ENCODE measurements around the gene UQCRC2. TPM values are rescaled to one million over a fixed set of nuclear protein-coding genes. Genes with fewer than 3 reads are reported as not detected.

UQCRC2 gene
- total RNA-seq, 1 experiment from 2014 or later = 249 TPM

- H3K9me3 ChIP-seq (ENCODE audit: control insufficient read depth in 1 of 2, insufficient read depth in 1 of 2, low read depth in 1 of 2, low read length in 2 of 2) = no peaks in the 10 kb centered on the region
- H3K4me2 ChIP-seq (ENCODE audit: low read length) = no peak overlapping the region
- H3K4me3 ChIP-seq (replicated peaks in 1 of 2; ENCODE audit: low read depth in 1 of 2, low read length in 2 of 2) = no peak overlapping the region
- peaks cover 52 to 55% of the 10 kb centered on the region in 2 experiments for H3K36me3 ChIP-seq (ENCODE audit: control insufficient read depth in 1 of 2, insufficient read depth in 2 of 2, low read length in 2 of 2)
- no peaks in the 10 kb centered on the region for H4K20me1 ChIP-seq (ENCODE audit: insufficient read depth)
- no TSS peak for BruUV-seq (replicated peaks)
- POLR2A ChIA-PET = no interaction called here
- no peaks in the 10 kb centered on the region for H3K9me2 ChIP-seq (ENCODE audit: insufficient read depth)
- H3K9ac ChIP-seq (ENCODE audit: low read length) = no peak overlapping the region
- intact Hi-C loops (cut with micrococcal nuclease) = no loop called here
- CTCF ChIA-PET = no interaction called here
- TF ChIP-seq POLR2A (IDR thresholded peaks at IDR 0.05; ENCODE audit: borderline replicate concordance, extremely low read depth, insufficient read depth, insufficient read length) = no peak
- no peak for TF ChIP-seq YY1 (IDR thresholded peaks at IDR 0.05; ENCODE audit: extremely low read depth, insufficient replicate concordance, low read depth, low read length)
- no peak for TF ChIP-seq ZFX (IDR thresholded peaks at IDR 0.05)
- TF ChIP-seq JUND (IDR thresholded peaks at IDR 0.05) = no peak
- no peak for TF ChIP-seq ZBTB33 (IDR thresholded peaks at IDR 0.05; ENCODE audit: extremely low read depth, insufficient replicate concordance, low read length)
- no peak for TF ChIP-seq ELF1 (IDR thresholded peaks at IDR 0.05; ENCODE audit: borderline replicate concordance, low read depth)
- TF ChIP-seq ZNF274 (IDR thresholded peaks at IDR 0.05; ENCODE audit: low read depth, low read length) = no peak
- TF ChIP-seq ATF3 (IDR thresholded peaks at IDR 0.05) = no peak
- TF ChIP-seq EZH2 (IDR thresholded peaks at IDR 0.05) = no peak
- TF ChIP-seq SP1 (IDR thresholded peaks at IDR 0.05; ENCODE audit: low read depth) = no peak
- TF ChIP-seq RAD21 (IDR thresholded peaks at IDR 0.05; ENCODE audit: low read depth) = no peak
- TF ChIP-seq MAX (IDR thresholded peaks at IDR 0.05) = no peak
- TF ChIP-seq CBX3 (IDR thresholded peaks at IDR 0.05; ENCODE audit: low read depth) = no peak
- no peak for TF ChIP-seq SIN3A (IDR thresholded peaks at IDR 0.05; ENCODE audit: low read depth)
- TF ChIP-seq REST (IDR thresholded peaks at IDR 0.05; ENCODE audit: low read depth) = no peak
- no peak for TF ChIP-seq FOSL1 (IDR thresholded peaks at IDR 0.05; ENCODE audit: low read depth)
- no peak for TF ChIP-seq EGR1 (IDR thresholded peaks at IDR 0.05; ENCODE audit: low read depth)
- no peak for TF ChIP-seq POLR2AphosphoS5 (IDR thresholded peaks at IDR 0.05; ENCODE audit: low read depth, low read length)
- TF ChIP-seq CEBPB (IDR thresholded peaks at IDR 0.05; ENCODE audit: low read depth) = no peak
- RAD21 ChIA-PET (ENCODE audit: low non-redundant PET in 1 of 2, low total read pairs in 2 of 2, uncharacterized antibody in 2 of 2, unreplicated experiment in 2 of 2) = no interaction called here
- H3K79me2 ChIP-seq (ENCODE audit: insufficient read depth, low read length) = peaks cover 56% of the 10 kb centered on the region
- peaks cover 2 to 7% of the 10 kb centered on the region in 2 experiments; a peak in 3 of 4 replicates for H3K4me1 ChIP-seq (ENCODE audit: control insufficient read depth in 1 of 2, insufficient read depth in 2 of 2, low read length in 2 of 2)
- H3K27ac ChIP-seq (ENCODE audit: low read depth, low read length) = no peak overlapping the region
- no peak overlapping the region for H2AFZ ChIP-seq (ENCODE audit: low read depth, low read length, poor library complexity, severe bottlenecking)
- no peak for DNase-seq (ENCODE audit: low read depth, low spot score)
- no peaks in the 10 kb centered on the region for H3K27me3 ChIP-seq (ENCODE audit: insufficient read depth, low read length)
- no peak for ATAC-seq
Observed at GRCh38 chr16:21957714-21958346, 4.7 kb downstream of the UQCRC2 start.
